H1 (cell line): Measurements from ENCODE around the gene FBXO38.

Experiments
- CEBPB ChIP-seq: IDR thresholded peaks from 2 replicates; pipeline ENCODE4 v1.6.1; 2012; ENCODE audit warnings: low read depth, low read length
- CHD1 ChIP-seq: IDR thresholded peaks from 2 replicates; pipeline ENCODE4 v1.6.1; 2012; ENCODE audit warnings: low read depth, low read length, improper control_type of control experiment
- CTCF ChIP-seq, 3 experiments: IDR thresholded peaks; 1 replicate in 2 of 3; 2 replicates in 1 of 3; pipeline versions ENCODE4 v1.5.1 to v1.6.1; 2011; ENCODE audit warnings: low read length in 3 of 3, mild to moderate bottlenecking in 3 of 3, inconsistent platforms in 2 of 3, low read depth in 1 of 3, moderate library complexity in 1 of 3; ENCODE audit not compliant: insufficient read depth in 1 of 3; ENCODE audit errors: control extremely low read depth in 1 of 3
- HDAC6 ChIP-seq: IDR thresholded peaks from one replicate; pipeline ENCODE4 v1.7.1; 2012; ENCODE audit warnings: low read depth, mild to moderate bottlenecking, inconsistent platforms, low read length, moderate library complexity
- RBBP5 ChIP-seq: IDR thresholded peaks from 2 replicates; pipeline ENCODE4 v1.7.1; 2012; ENCODE audit warnings: low read depth, mild to moderate bottlenecking, inconsistent platforms, low read length, moderate library complexity, borderline replicate concordance
- SIN3A ChIP-seq, 2 experiments: IDR thresholded peaks in 1 of 2; conservative IDR thresholded peaks in 1 of 2; 2 replicates each; pipeline ENCODE4 v1.6.1; 2011 to 2012; ENCODE audit warnings: low read length in 2 of 2, improper control_type of control experiment in 1 of 2, low read depth in 1 of 2, mild to moderate bottlenecking in 1 of 2

GRCh38 chr5:148379340-148379739 is 4.4 kb upstream of the FBXO38 start:
- no peak for TF ChIP-seq CTCF (IDR thresholded peaks at IDR 0.05; ENCODE audit: control extremely low read depth in 1 of 3, insufficient read depth in 1 of 3, low read depth in 1 of 3, low read length in 3 of 3)
- no peak for TF ChIP-seq HDAC6
- TF ChIP-seq CHD1 = no peak
- no peak for TF ChIP-seq RBBP5
- no peak for TF ChIP-seq CEBPB
- no peak for TF ChIP-seq SIN3A (conservative IDR thresholded peaks at IDR 0.05 in 1 of 2, IDR thresholded peaks at IDR 0.05 in 1 of 2; ENCODE audit: low read depth in 1 of 2, low read length in 2 of 2)
